Endothelial cell of umbilical vein (primary cell): ENCODE measurements around the gene MOB3A.

Experiments used
- EZH2 ChIP-seq: IDR thresholded peaks from 2 replicates; pipeline ENCODE4 v1.6.1; 2012; ENCODE audit warnings: borderline replicate concordance, low read depth, mild to moderate bottlenecking, moderate library complexity, low read length, inconsistent platforms; ENCODE audit not compliant: severe bottlenecking
- POLR2A ChIP-seq: IDR thresholded peaks from 2 replicates; pipeline ENCODE4 v1.6.1; 2012; ENCODE audit warnings: low read depth, mild to moderate bottlenecking, control low read depth, low read length
- TF ChIP-seq, protein P1 (sequence below), 2 donors: IDR thresholded peaks; 1 replicate in 1 of 2; 2 replicates in 1 of 2; pipeline ENCODE4 v1.5.1; 2011; ENCODE audit warnings: low read length in 2 of 2, mild to moderate bottlenecking in 2 of 2, moderate library complexity in 2 of 2, control low read depth in 1 of 2, inconsistent platforms in 1 of 2, low read depth in 1 of 2; ENCODE audit not compliant: insufficient read depth in 1 of 2; ENCODE audit errors: extremely low read depth in 1 of 2
- TF ChIP-seq, protein P2 (sequence below): IDR thresholded peaks from 2 replicates; pipeline ENCODE4 v1.6.1; 2011; ENCODE audit not compliant: insufficient read depth, insufficient read length

DNA sequence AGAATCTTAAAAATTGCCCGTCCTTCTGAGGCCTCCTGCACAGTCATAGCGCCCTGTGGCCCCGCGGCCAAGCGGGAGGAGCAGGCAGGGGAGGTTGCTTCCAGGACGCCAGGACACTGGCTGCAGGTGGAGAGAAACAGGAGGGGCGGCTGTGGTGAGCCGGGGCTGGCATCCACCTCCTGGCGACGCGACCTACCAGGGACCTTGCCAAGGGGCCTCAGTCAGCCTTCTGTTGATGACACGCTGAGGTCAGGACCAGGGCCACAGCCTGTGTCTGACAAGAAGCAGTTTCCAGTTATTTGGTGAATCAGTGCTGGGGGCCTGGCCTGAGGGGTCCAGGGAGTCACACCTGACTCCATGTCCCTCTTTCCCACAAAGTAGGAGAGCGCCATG is 31.7 kb downstream of the MOB3A start:
- TF ChIP-seq POLR2A (no peak), EZH2 (no peak)
- TF ChIP-seq, protein P1, sequence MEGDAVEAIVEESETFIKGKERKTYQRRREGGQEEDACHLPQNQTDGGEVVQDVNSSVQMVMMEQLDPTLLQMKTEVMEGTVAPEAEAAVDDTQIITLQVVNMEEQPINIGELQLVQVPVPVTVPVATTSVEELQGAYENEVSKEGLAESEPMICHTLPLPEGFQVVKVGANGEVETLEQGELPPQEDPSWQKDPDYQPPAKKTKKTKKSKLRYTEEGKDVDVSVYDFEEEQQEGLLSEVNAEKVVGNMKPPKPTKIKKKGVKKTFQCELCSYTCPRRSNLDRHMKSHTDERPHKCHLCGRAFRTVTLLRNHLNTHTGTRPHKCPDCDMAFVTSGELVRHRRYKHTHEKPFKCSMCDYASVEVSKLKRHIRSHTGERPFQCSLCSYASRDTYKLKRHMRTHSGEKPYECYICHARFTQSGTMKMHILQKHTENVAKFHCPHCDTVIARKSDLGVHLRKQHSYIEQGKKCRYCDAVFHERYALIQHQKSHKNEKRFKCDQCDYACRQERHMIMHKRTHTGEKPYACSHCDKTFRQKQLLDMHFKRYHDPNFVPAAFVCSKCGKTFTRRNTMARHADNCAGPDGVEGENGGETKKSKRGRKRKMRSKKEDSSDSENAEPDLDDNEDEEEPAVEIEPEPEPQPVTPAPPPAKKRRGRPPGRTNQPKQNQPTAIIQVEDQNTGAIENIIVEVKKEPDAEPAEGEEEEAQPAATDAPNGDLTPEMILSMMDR (IDR thresholded peaks at IDR 0.05; ENCODE audit: extremely low read depth in 1 of 2, insufficient read depth in 1 of 2, low read depth in 1 of 2, low read length in 2 of 2): no peak
- TF ChIP-seq, protein P2, sequence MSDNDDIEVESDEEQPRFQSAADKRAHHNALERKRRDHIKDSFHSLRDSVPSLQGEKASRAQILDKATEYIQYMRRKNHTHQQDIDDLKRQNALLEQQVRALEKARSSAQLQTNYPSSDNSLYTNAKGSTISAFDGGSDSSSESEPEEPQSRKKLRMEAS: no peak
